NCI-H748 (cell line): ENCODE measurements around the gene IAPP.
"Not testable (repeated sequence)": the region's sequence is repeated elsewhere in the genome, so short reads cannot be mapped to it uniquely, and the experiment has no call there.

ENCODE experiments used
- DNase-seq: peaks from one replicate; lab custom pipeline; 2025; ENCODE audit not compliant: unreplicated experiment; lab: John Stamatoyannopoulos, UW

The IAPP gene

DNA sequence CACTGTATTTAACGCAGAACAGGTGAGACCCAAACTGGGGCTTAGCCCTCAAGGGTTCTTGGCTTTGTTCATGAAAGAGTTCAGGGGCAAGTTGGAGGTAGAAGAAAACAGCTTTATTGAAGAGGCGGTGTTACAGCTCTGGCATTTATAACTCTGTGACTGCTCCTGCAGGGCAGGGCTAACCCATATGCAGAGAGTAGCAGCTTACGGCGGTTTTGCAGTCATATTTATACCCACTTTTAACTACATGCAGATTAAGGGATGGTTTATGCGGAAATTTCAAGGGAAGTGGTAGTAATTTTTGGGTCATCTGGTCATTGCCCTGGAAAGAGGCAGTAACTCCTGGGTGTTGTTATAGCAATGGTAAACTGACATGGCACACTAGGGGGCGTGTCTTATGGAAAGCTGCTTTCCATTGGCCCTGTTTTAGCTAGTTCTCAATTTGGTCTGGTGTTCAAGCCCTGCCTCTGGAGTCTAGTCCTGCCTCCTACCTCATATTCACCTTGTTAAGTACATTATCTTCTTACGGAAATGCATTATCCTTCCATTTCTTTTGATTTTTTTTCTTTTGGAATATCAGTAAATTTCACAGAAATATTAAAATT, 1.8 kb upstream of the IAPP start:
- DNase-seq, result no peak

DNA sequence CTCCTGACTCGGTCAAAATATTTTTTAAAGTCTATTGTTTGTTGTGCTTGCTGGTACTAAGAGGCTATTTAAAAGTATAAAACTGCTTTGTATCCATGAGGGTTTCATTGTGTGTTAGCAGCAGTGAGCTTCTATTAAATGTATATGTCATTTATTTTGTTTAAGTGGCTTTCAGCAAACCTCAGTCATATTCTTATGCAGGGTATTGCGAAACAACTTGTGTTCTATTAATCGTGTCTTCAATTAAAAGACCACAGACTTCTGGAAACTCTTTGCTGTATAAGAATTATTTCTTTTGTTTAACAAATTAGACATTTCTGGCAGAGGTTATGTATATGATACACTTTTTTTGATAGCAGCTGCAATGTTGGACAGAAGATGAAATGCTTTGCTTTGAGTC, 6.5 kb downstream of the IAPP start:
- no peak for DNase-seq

DNA sequence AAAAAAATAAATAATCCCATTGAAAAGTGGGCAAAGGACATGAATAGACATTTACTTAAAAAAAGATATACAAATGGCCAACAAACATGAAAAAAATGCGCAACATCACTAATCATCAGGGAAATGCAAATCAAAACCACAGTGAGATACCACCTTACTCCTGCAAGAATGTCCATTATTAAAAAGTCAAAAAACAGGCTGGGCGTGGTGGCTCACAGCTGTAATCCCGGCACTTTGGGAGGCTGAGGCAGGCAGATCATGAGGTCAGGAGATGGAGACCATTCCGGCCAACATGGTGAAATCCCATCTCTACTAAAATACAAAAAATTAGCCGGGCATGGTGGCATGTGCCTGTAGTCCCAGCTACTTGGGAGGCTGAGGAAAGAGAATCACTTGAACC, 8.6 kb downstream of the IAPP start:
- not testable (repeated sequence) for DNase-seq

DNA sequence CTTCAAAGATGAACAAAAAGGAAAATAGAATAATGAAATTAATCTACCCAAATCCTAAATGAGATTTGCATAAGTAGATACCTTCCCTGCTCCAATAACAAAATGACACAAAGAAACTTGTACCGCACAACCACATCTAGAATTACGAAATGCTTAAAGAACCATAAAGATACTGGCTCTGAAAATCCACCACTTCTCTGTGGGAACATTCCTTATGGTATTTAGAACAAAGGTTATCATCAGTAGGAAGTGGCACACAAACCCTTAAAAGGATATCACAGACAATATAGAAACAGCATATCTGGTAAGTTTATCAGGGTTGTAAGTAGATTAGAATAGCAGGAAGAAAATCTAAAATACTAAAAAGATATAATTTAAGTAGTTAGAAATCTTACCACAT, 11.6 kb downstream of the IAPP start:
- no peak for DNase-seq

DNA sequence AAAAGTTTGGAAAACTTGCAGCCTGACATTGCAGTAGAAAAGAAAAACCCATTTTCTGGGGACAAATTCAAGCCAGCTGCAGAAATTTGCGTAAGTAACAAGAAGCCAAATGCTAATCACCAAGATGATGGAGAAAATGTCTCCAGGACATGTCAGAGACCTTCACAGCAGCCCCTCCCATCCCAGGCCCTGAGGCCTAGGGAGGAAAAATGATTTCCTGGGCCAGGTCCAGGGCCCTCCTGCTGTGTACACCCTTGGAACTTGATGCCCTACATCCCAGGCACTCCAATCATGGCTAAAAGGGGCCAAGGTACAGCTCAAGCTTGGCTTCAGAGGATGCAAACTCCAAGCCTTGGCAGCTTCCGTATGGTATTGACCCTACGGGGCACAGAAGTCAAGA, 14.5 kb downstream of the IAPP start:
- no peak for DNase-seq

DNA sequence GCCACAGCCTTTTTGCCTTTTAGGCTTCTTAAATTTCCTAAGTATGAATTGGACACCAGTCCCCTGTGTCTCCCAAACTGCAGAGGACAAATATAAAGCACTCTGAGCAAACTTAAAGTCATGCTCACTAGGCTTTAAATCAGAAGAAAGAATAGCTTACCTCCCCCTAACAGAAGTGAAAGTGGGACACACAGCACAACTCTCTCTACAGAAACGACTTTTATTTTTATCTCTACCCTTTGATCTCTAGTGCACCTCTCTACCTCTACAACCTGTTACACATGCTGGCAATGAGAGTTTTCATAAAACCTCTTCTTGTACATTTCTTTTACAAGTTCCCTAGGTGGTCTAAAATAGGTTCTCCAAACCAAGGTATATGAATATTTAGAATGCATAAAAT, 19.7 kb downstream of the IAPP start:
- no peak for DNase-seq

DNA sequence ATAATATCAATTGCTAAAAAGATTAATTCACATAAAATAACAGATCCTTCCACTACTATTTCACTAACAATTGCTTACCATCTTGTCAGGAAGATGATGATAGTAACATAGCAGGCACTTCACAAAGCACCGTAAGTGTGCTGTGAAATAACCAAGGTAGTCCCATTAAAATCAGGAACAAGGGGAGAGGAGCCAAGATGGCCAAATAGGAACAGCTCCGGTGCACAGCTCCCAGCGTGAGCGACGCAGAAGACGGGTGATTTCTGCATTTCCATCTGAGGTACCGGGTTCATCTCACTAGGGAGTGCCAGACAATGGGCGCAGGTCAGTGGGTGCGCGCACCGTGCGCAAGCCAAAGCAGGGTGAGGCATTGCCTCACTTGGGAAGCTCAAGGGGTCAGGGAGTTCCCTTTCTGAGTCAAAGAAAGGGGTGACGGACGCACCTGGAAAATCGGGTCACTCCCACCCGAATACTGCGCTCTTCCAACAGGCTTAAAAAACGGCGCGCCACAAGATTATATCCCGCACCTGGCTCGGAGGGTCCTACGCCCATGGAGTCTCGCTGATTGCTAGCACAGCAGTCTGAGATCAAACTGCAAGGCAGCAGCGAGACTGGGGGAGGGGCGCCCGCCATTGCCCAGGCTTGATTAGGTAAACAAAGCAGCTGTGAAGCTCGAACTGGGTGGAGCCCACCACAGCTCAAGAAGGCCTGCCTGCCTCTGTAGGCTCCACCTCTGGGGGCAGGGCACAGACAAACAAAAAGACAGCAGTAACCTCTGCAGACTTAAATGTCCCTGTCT, 22.3 kb downstream of the IAPP start:
- DNase-seq, result peak; percentile 46

DNA sequence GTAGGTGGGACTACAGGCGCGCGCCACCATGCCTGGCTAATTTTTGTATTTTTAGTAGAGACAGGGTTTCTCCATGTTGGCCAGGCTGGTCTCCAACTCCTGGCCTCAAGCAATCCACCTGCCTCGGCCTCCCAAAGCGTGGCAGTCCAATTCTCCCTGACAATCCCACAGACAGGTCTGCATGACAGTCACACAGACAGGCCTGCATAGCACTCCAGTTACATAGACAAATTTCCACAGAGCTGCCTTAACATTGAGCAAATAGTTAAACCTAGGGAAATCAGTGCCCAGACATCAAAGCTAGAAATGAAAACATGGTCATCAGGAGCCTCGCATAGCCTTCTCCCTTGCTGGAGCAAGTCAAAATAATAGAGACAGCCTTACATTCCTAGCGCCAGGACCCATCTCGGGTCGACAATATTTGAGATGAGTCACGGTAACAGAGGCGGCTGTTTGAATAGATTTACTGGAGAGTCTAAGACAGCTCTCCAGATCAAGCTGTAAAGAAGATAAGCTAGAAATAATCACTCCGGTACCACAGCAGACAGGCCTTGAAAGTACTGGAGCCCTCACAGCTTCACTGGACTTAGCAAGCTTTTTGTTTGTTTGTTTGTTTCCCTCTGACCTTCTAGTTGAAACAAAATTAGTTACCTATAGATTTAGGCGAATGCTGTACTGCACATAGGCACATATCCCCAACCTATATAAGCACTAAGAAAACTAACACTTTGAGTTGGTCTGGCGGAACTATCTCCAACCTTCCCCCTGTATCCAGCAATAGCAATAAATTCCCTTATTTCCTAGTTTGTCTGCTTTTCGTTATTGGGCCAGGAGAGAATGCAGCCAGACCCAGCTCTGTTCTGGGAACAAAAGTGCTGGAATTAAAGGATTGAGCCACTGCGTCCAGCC, 40.9 kb downstream of the IAPP start:
- no peak for DNase-seq

DNA sequence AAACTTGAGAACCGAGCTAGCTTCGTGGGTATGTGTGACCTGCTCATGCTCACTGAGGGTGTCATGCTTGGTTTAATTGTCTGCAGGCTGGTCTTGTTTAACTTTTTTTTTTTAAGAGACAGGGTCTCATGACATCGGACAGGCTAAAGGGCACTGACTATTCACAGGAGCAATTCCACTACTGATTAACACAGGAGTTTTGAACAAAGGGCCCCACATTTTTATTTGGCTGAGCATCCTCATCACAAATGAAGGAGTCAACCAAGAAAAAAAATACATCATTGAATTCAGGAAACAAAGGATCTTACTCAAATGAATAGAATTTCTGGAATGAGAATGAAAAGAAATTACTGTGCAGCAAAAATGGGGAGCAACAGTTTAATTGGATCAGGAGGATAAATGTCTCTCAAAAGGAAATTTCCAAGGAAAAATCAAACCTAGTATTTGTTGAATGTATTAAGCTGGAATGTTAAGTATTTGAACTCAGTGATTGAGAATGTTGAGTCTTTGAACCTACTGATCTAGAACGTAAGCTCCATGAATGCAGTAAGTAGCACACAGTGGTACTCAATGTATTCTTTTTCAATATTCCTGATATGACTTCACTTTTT, 43.9 kb downstream of the IAPP start:
- no peak for DNase-seq

DNA sequence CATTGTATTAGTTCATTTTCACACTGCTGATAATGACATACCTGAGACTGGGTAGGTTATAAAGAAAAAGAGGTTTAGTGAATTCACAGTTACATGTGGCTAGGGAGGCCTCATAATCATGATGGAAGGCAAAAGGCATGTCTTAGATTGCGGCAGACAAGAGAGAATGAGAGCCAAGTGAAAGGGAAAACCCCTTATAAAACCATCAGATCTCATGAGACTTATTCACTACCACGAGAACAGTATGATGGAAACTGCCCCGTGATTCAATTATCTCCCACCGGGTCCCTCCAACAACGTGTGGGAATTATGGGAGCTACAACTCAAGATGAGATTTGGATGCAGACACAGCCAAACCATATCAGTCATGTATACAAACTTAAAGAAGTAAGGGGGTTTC, 45.7 kb downstream of the IAPP start:
- DNase-seq, result peak; percentile 55

DNA sequence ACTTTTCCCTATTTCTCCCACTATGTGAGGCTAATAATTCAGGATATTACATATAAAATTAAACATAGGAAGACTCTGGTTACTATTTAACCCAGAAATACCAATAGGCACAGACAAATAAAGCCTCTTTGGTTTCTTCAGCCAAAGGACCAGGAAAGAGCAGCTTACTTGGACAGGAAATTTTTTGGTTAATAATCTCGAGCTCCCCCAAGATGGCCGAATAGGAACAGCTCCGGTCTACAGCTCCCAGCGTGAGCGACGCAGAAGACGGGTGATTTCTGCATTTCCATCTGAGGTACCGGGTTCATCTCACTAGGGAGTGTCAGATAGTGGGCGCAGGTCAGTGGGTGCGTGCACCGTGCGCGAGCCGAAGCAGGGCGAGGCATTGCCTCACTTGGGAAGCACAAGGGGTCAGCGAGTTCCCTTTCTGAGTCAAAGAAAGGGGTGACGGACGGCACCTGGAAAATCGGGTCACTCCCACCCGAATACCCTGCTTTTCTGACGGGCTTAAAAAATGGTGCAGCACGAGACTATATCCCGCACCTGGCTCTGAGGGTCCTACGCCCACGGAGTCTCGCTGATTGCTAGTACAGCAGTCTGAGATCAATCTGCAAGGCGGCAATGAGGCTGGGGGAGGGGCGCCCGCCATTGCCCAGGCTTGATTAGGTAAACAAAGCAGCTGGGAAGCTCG, 46.5 kb downstream of the IAPP start:
- peak; percentile 60 for DNase-seq

DNA sequence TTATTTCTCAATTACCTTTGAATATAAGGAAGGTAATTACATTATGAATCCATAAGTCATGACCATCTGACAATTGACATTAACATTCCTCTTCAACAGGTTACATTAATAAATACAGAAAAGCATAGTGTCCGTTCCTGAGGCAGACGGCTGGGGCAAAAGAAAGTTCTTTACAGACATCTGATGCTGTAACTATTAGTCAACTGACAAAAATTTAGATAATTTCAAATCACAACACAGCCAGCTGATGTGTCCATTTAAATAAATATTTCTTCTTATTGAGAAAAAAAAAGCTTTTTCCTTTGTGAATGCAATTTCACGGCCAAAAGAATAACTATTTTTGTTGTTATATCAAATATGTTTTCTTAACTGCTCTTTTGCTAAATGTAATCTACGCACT, 55.5 kb downstream of the IAPP start:
- DNase-seq, result no peak
